Measurements from ENCODE around the gene CARD14. TPM values are rescaled to one million over a fixed set of nuclear protein-coding genes. Genes with fewer than 3 reads are reported as not detected.

CARD14 gene
- total and polyA plus RNA-seq, 2 of the 13 experiments (the other 11 are each of a cell fraction or from before 2014, with no cell fraction given): 0.11 TPM; not detected in 1

DNA sequence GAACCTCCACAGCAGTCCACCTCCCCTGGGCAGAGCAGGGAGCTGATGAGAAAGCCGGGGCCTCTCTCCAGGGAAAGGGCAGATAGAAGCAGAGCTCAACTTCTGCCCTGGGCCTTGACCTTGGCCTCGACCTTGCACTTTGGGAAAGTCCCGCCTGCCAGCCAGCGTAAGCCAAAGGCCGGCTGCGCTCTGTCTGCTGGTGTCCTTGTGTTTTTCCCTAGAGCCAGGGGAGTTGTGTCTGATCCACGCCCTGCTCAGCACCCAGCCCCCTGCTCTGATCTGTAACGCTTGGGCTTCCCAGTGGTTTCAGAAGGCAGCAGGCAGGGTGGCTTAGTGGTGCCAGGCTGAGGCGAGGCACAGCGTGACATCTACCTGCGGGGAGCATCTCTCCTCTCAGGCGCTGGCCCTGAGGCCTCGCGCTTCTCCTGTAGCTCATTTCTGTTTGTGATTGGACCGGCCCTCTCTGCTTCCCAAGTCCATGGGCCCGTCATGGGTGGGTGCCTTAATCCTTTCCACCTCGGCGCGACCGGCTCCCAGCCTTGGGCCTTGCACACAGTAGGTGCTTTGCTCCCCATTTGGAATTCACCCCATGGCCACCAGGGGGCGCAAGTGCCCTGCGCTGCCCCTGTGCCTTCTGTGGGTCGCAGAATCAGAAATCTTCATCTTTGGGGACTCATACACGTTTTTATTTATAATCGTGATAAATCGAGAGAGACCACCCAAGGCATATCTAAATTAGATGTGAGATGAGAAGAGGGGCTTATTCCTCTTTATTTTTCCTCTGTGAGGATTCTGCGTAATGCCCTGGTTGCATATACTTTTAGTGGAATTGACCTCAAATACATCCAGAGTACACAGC lies 26.1 kb downstream of the CARD14 start (continued):
- TF ChIP-seq, protein P1, sequence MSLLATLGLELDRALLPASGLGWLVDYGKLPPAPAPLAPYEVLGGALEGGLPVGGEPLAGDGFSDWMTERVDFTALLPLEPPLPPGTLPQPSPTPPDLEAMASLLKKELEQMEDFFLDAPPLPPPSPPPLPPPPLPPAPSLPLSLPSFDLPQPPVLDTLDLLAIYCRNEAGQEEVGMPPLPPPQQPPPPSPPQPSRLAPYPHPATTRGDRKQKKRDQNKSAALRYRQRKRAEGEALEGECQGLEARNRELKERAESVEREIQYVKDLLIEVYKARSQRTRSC (CRISPR knock-in tag; IDR thresholded peaks at IDR 0.05; ENCODE audit: low read depth): 0 out of 2 replicates have a peak, but pooled peaks have one; percentile 56
- TF ChIP-seq PHF5A (CRISPR knock-in tag; IDR thresholded peaks at IDR 0.05; ENCODE audit: low read depth, unreplicated experiment) (no peak), CEBPB (IDR thresholded peaks at IDR 0.05; ENCODE audit: borderline replicate concordance, low read depth, low read length) (no peak), TAF1 (CRISPR knock-in tag; IDR thresholded peaks at IDR 0.05) (no peak), MXI1 (IDR thresholded peaks at IDR 0.05; ENCODE audit: borderline replicate concordance, low read depth, low read length) (no peak), DNMT1 (CRISPR knock-in tag; IDR thresholded peaks at IDR 0.05) (no peak), ZNF160 (CRISPR knock-in tag; IDR thresholded peaks at IDR 0.05) (no peak), MIER3 (CRISPR knock-in tag; IDR thresholded peaks at IDR 0.05; ENCODE audit: borderline replicate concordance) (no peak), MAFK (conservative IDR thresholded peaks at IDR 0.05 in 1 of 2, IDR thresholded peaks at IDR 0.05 in 1 of 2; ENCODE audit: low read length in 2 of 2) (no peak), ZNF343 (CRISPR knock-in tag; IDR thresholded peaks at IDR 0.05) (0 out of 2 replicates have a peak, but pooled peaks have one; percentile 60), ELF4 (CRISPR knock-in tag; IDR thresholded peaks at IDR 0.05; ENCODE audit: borderline replicate concordance) (no peak), SNAI1 (CRISPR knock-in tag; IDR thresholded peaks at IDR 0.05; ENCODE audit: borderline replicate concordance) (no peak), ZNF484 (CRISPR knock-in tag; IDR thresholded peaks at IDR 0.05; ENCODE audit: borderline replicate concordance, low read depth) (no peak), TSC22D2 (CRISPR knock-in tag; IDR thresholded peaks at IDR 0.05; ENCODE audit: borderline replicate concordance) (no peak), MAFG (CRISPR knock-in tag; IDR thresholded peaks at IDR 0.05) (no peak), HNRNPLL (IDR thresholded peaks at IDR 0.05; ENCODE audit: low read depth, low read length, poor library complexity, severe bottlenecking) (peak; percentile 40), CHD2 (IDR thresholded peaks at IDR 0.05; ENCODE audit: low read depth, low read length) (no peak)
- TF ChIP-seq, protein P2, sequence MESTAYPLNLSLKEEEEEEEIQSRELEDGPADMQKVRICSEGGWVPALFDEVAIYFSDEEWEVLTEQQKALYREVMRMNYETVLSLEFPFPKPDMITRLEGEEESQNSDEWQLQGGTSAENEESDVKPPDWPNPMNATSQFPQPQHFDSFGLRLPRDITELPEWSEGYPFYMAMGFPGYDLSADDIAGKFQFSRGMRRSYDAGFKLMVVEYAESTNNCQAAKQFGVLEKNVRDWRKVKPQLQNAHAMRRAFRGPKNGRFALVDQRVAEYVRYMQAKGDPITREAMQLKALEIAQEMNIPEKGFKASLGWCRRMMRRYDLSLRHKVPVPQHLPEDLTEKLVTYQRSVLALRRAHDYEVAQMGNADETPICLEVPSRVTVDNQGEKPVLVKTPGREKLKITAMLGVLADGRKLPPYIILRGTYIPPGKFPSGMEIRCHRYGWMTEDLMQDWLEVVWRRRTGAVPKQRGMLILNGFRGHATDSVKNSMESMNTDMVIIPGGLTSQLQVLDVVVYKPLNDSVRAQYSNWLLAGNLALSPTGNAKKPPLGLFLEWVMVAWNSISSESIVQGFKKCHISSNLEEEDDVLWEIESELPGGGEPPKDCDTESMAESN (CRISPR knock-in tag; conservative IDR thresholded peaks at IDR 0.05): 0 out of 2 replicates have a peak, but pooled peaks have one; percentile 22
- TF ChIP-seq, protein P3, sequence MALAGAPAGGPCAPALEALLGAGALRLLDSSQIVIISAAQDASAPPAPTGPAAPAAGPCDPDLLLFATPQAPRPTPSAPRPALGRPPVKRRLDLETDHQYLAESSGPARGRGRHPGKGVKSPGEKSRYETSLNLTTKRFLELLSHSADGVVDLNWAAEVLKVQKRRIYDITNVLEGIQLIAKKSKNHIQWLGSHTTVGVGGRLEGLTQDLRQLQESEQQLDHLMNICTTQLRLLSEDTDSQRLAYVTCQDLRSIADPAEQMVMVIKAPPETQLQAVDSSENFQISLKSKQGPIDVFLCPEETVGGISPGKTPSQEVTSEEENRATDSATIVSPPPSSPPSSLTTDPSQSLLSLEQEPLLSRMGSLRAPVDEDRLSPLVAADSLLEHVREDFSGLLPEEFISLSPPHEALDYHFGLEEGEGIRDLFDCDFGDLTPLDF (CRISPR knock-in tag; IDR thresholded peaks at IDR 0.05): no peak
- TF ChIP-seq, protein P4, sequence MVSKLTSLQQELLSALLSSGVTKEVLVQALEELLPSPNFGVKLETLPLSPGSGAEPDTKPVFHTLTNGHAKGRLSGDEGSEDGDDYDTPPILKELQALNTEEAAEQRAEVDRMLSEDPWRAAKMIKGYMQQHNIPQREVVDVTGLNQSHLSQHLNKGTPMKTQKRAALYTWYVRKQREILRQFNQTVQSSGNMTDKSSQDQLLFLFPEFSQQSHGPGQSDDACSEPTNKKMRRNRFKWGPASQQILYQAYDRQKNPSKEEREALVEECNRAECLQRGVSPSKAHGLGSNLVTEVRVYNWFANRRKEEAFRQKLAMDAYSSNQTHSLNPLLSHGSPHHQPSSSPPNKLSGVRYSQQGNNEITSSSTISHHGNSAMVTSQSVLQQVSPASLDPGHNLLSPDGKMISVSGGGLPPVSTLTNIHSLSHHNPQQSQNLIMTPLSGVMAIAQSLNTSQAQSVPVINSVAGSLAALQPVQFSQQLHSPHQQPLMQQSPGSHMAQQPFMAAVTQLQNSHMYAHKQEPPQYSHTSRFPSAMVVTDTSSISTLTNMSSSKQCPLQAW (CRISPR knock-in tag; IDR thresholded peaks at IDR 0.05): no peak
- TF ChIP-seq, protein P5, sequence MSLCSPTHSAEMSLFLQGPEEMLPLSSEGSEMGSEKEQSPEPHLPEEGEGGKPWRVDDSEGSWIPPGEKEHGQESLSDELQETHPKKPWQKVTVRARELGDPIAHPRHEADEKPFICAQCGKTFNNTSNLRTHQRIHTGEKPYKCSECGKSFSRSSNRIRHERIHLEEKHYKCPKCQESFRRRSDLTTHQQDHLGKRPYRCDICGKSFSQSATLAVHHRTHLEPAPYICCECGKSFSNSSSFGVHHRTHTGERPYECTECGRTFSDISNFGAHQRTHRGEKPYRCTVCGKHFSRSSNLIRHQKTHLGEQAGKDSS (CRISPR knock-in tag; IDR thresholded peaks at IDR 0.05; ENCODE audit: borderline replicate concordance, low read depth): 0 out of 2 replicates have a peak, but pooled peaks have one; percentile 55
- TF ChIP-seq, protein P6, sequence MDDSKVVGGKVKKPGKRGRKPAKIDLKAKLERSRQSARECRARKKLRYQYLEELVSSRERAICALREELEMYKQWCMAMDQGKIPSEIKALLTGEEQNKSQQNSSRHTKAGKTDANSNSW (CRISPR knock-in tag; IDR thresholded peaks at IDR 0.05; ENCODE audit: borderline replicate concordance): no peak
